ENCODE results near the gene UPK1A. TPM values are rescaled to one million over a fixed set of nuclear protein-coding genes. Genes with fewer than 3 reads are reported as not detected.
A peak's percentile ranks its signal among the peaks of the same experiment; 100 is the strongest.

UPK1A gene
- total RNA-seq (not detected), polyA plus RNA-seq (ENCODE audit: insufficient read length in 6 of 6) (under 1 TPM in 4 of 6 donors, not detected in 2; 0.18 to 0.48 (median 0.30) TPM)
- long read RNA-seq, donor 1 = 0 reads
- long read RNA-seq, donor 2 = 0 reads
- long read RNA-seq, donor 3 = 0 reads
- long read RNA-seq, donor 4 = 0 reads
- long read RNA-seq, donor 5 = 0 reads
- long read RNA-seq, donor 6 = 0 reads
- long read RNA-seq, donor 7 = 0 reads
- long read RNA-seq, donor 8 = 0 reads
- long read RNA-seq, donor 9 = 0 reads
- long read RNA-seq, donor 10 = 0 reads
- long read RNA-seq, donor 11 = 0 reads
- long read RNA-seq, donor 12 = 0 reads

- no peak within 1 kb of the TSS for H3K4me3 ChIP-seq
- H3K36me3 ChIP-seq = peaks cover 0 to 33% of the 10 kb centered on the region in 2 donors
- no peaks in the 10 kb centered on the region for H3K4me1 ChIP-seq
- ATAC-seq (no peak), DNase-seq (peak in 1 of 4 donors; percentile 56)
- no peaks in the 10 kb centered on the region for H3K9me3 ChIP-seq
- TF ChIP-seq CTCF (IDR thresholded peaks at IDR 0.05) = no peak
- H3K27ac ChIP-seq = no peak within 1 kb of the TSS
- intact Hi-C loops (cut with DNase I) = no loop called here
- peaks cover 0 to 5% of the 10 kb centered on the region in 2 donors for H3K27me3 ChIP-seq
These were observed at the start of gene UPK1A for GRCh38 chr19:35666251-35666913. UPK1A (plus strand) TSS chr19:35666517; CDS start chr19:35666813, 296 bp downstream.

DNA sequence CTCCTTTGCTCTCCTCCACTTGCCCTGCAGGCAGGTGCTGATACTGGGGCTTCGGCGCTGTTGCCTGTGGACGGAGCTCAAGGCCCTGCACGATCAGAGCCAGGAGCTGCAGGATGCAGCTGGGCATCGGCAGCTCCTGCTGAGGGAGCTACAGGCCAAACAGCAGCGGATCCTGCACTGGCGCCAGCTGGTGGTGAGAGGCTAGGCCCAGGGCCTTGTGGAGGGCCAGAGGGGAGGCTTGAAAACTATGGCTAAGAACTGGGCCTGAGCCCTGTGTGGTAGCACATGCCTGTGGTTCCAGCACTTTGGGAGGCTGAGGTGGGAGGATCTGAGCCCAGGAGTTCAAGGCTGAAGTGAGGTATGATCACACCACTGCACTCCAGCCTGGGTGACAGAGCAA is 47.5 kb upstream of the UPK1A start:
- Histone ChIP-seq H3K4me1 (no peaks in the 10 kb centered on the region), H3K4me3 (no peak overlapping the region), H3K27me3 (no peaks in the 10 kb centered on the region), H3K9me3 (no peaks in the 10 kb centered on the region), H3K27ac (no peak overlapping the region), H3K36me3 (peaks cover 0 to 37% of the 10 kb centered on the region in 2 donors)
- ATAC-seq = no peak
- TF ChIP-seq CTCF (IDR thresholded peaks at IDR 0.05) = no peak
- no peak for DNase-seq
- intact Hi-C loops (cut with DNase I) = no loop called here

GRCh38 chr19:35619290-35619923 is 46.9 kb upstream of the UPK1A start:
- Histone ChIP-seq H3K36me3 (peaks cover 0 to 37% of the 10 kb centered on the region in 2 donors), H3K9me3 (no peaks in the 10 kb centered on the region), H3K27me3 (no peaks in the 10 kb centered on the region), H3K4me3 (no peak overlapping the region), H3K4me1 (no peaks in the 10 kb centered on the region), H3K27ac (no peak overlapping the region)
- intact Hi-C loops (cut with DNase I) = no loop called here
- no peak for TF ChIP-seq CTCF (IDR thresholded peaks at IDR 0.05)
- DNase-seq (no peak), ATAC-seq (no peak)

GRCh38 chr19:35620001-35620400 is 46.3 kb upstream of the UPK1A start:
- no peak for TF ChIP-seq CTCF (IDR thresholded peaks at IDR 0.05)
- Histone ChIP-seq H3K9me3 (no peaks in the 10 kb centered on the region), H3K27me3 (no peaks in the 10 kb centered on the region), H3K36me3 (peaks cover 0 to 37% of the 10 kb centered on the region in 2 donors), H3K27ac (no peak overlapping the region), H3K4me3 (no peak overlapping the region), H3K4me1 (no peaks in the 10 kb centered on the region)
- no peak for ATAC-seq
- no peak for DNase-seq
- intact Hi-C loops (cut with DNase I) = no loop called here

DNA sequence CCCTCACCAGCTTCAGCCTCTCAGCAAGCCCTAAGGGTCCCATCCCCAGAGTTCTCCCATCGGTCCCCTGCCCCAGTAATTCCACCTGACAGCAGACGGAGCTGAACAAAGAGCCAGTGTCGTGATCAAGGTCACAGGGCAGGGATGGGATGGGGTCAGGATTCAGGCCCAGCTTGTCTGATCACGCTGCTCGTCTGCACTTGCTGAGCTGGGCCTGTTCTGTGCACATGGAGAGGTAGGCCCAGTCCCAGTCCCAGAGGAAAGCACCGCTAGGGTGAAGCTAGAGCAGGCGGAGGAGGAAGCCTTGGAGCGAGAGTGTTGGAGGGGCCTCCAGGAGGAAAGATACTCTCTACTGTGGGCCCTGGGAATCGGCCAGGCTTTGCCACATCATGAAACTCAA is 44.6 kb upstream of the UPK1A start:
- TF ChIP-seq CTCF (IDR thresholded peaks at IDR 0.05) = no peak
- Histone ChIP-seq H3K4me1 (no peaks in the 10 kb centered on the region), H3K27me3 (no peaks in the 10 kb centered on the region), H3K9me3 (no peaks in the 10 kb centered on the region), H3K27ac (no peak overlapping the region), H3K4me3 (no peak overlapping the region), H3K36me3 (peaks cover 0 to 25% of the 10 kb centered on the region in 2 donors)
- intact Hi-C loops (cut with DNase I) = no loop called here
- ATAC-seq (no peak), DNase-seq (no peak)
